ENCODE measurements around the gene CCND2. TPM values are rescaled to one million over a fixed set of nuclear protein-coding genes. Genes with fewer than 3 reads are reported as not detected.

CCND2 gene
- total RNA-seq, 2 experiments from 2014 or later: not detected

- Histone ChIP-seq H3K4me1 (ENCODE audit: insufficient read depth, low read length, poor library complexity, severe bottlenecking) (no peaks in the 10 kb centered on the region), H3K9me3 (ENCODE audit: low read length) (no peaks in the 10 kb centered on the region), H3K27ac (ENCODE audit: low read depth, low read length, poor library complexity, severe bottlenecking) (no peak overlapping the region), H2AFZ (ENCODE audit: low read length) (no peak overlapping the region), H3K79me2 (ENCODE audit: insufficient read depth, low read depth, low read length) (no peaks in the 10 kb centered on the region), H3K4me3 (ENCODE audit: low read depth, low read length, poor library complexity, severe bottlenecking) (no peak overlapping the region), H3K36me3 (ENCODE audit: insufficient read depth, low read length) (no peaks in the 10 kb centered on the region), H3K4me2 (ENCODE audit: low read length) (no peak overlapping the region), H3K9me2 (ENCODE audit: insufficient read depth, low read length) (no peaks in the 10 kb centered on the region), H4K20me1 (ENCODE audit: insufficient read depth, low read length) (no peaks in the 10 kb centered on the region)
- TF ChIP-seq EZH2phosphoT487 (IDR thresholded peaks at IDR 0.05; ENCODE audit: borderline replicate concordance, low read depth, low read length): no peak
- BruUV-seq (replicated peaks): no TSS peak
- intact Hi-C loops (cut with micrococcal nuclease; ENCODE audit: unreplicated experiment): no loop called here
- POLR2A ChIA-PET: no interaction called here
- CTCF ChIA-PET (ENCODE audit: unreplicated experiment): no interaction called here
- DNase-seq (ENCODE audit: low spot score): no peak
Observed at GRCh38 chr12:4259099-4259498, 14.5 kb upstream of the CCND2 start.

- TF ChIP-seq CTCF (conservative IDR thresholded peaks at IDR 0.05; ENCODE audit: low read length) (no peak), EZH2phosphoT487 (IDR thresholded peaks at IDR 0.05; ENCODE audit: borderline replicate concordance, low read depth, low read length) (no peak)
- Histone ChIP-seq H3K9me2 (ENCODE audit: insufficient read depth, low read length) (no peaks in the 10 kb centered on the region), H2AFZ (ENCODE audit: low read length) (no peak overlapping the region), H3K4me1 (ENCODE audit: insufficient read depth, low read length, poor library complexity, severe bottlenecking) (no peaks in the 10 kb centered on the region), H3K4me2 (ENCODE audit: low read length) (no peak overlapping the region), H3K9me3 (ENCODE audit: low read length) (no peaks in the 10 kb centered on the region), H3K27ac (ENCODE audit: low read depth, low read length, poor library complexity, severe bottlenecking) (no peak overlapping the region), H3K36me3 (ENCODE audit: insufficient read depth, low read length) (no peaks in the 10 kb centered on the region), H3K4me3 (ENCODE audit: low read depth, low read length, poor library complexity, severe bottlenecking) (no peak overlapping the region), H4K20me1 (ENCODE audit: insufficient read depth, low read length) (no peaks in the 10 kb centered on the region), H3K79me2 (ENCODE audit: insufficient read depth, low read depth, low read length) (no peaks in the 10 kb centered on the region)
- CTCF ChIA-PET (ENCODE audit: unreplicated experiment): no interaction called here
- POLR2A ChIA-PET: no interaction called here
- no peak for DNase-seq (ENCODE audit: low spot score)
- no TSS peak for BruUV-seq (replicated peaks)
- intact Hi-C loops (cut with micrococcal nuclease; ENCODE audit: unreplicated experiment): no loop called here
Observed at GRCh38 chr12:4261655-4262054, 11.9 kb upstream of the CCND2 start.

- TF ChIP-seq CTCF (conservative IDR thresholded peaks at IDR 0.05; ENCODE audit: low read length) (no peak), EZH2phosphoT487 (IDR thresholded peaks at IDR 0.05; ENCODE audit: borderline replicate concordance, low read depth, low read length) (no peak)
- H4K20me1 ChIP-seq (ENCODE audit: insufficient read depth, low read length): no peaks in the 10 kb centered on the region
- H3K79me2 ChIP-seq (ENCODE audit: insufficient read depth, low read depth, low read length): no peaks in the 10 kb centered on the region
- no peak overlapping the region for H2AFZ ChIP-seq (ENCODE audit: low read length)
- no peak for DNase-seq (ENCODE audit: low spot score)
- no peak overlapping the region for H3K4me2 ChIP-seq (ENCODE audit: low read length)
- ChIA-PET CTCF (ENCODE audit: unreplicated experiment) (no interaction called here), POLR2A (no interaction called here)
- no peaks in the 10 kb centered on the region for H3K9me2 ChIP-seq (ENCODE audit: insufficient read depth, low read length)
- H3K4me3 ChIP-seq (ENCODE audit: low read depth, low read length, poor library complexity, severe bottlenecking): no peak overlapping the region
- H3K9me3 ChIP-seq (ENCODE audit: low read length): no peaks in the 10 kb centered on the region
- no peak overlapping the region for H3K27ac ChIP-seq (ENCODE audit: low read depth, low read length, poor library complexity, severe bottlenecking)
- H3K4me1 ChIP-seq (ENCODE audit: insufficient read depth, low read length, poor library complexity, severe bottlenecking): peaks cover 9% of the 10 kb centered on the region
- intact Hi-C loops (cut with micrococcal nuclease; ENCODE audit: unreplicated experiment): no loop called here
- no TSS peak for BruUV-seq (replicated peaks)
- no peaks in the 10 kb centered on the region for H3K36me3 ChIP-seq (ENCODE audit: insufficient read depth, low read length)
Observed at GRCh38 chr12:4265280-4265679, 8.3 kb upstream of the CCND2 start.

All from OCI-LY7 (cell line).